GM23338 (cell line): ENCODE measurements around the gene TAAR5. TPM values are rescaled to one million over a fixed set of nuclear protein-coding genes. Genes with fewer than 3 reads are reported as not detected.
"Not testable (repeated sequence)": the region's sequence is repeated elsewhere in the genome, so short reads cannot be mapped to it uniquely, and the experiment has no call there.

Experiments used
- ATAC-seq: fragments of 200-7000 bp; cut with Tn5 transposase; 3 replicates; pipeline ENCODE4 v1.9.1; 2020
- DNase-seq: peaks from one replicate; pipeline ENCODE4 v3.0.0-alpha.2; 2015; ENCODE audit warnings: low spot score
- H2AFZ ChIP-seq: fragments of 200-600 bp; sonication (generic); 2 replicates; pipeline ENCODE4 v1.8.0; 2016; ENCODE audit warnings: antibody characterized with exemption, mild to moderate bottlenecking, moderate library complexity
- H3F3A ChIP-seq: fragments of 200-600 bp; sonication (generic); replicated peaks from 2 replicates; pipeline ENCODE4 v1.8.0; 2017; ENCODE audit warnings: antibody characterized with exemption, mixed run types, low read depth
- H3K27ac ChIP-seq: fragments of 200-600 bp; sonication (generic); 2 replicates; pipeline ENCODE4 v1.6.1; 2016; ENCODE audit warnings: low read depth
- H3K27me3 ChIP-seq: fragments of 200-600 bp; sonication (generic); 2 replicates; pipeline ENCODE4 v1.8.0; 2016; ENCODE audit warnings: mild to moderate bottlenecking, mixed run types, moderate library complexity; ENCODE audit not compliant: insufficient read depth
- H3K36me3 ChIP-seq: fragments of 200-600 bp; sonication (generic); 2 replicates; pipeline ENCODE4 v1.8.0; 2016; ENCODE audit warnings: mild to moderate bottlenecking; ENCODE audit not compliant: insufficient read depth
- H3K4me1 ChIP-seq: fragments of 200-600 bp; sonication (generic); 2 replicates; pipeline ENCODE4 v1.8.0; 2016; ENCODE audit warnings: mild to moderate bottlenecking, moderate library complexity; ENCODE audit not compliant: insufficient read depth
- H3K4me2 ChIP-seq: fragments of 200-600 bp; sonication (generic); 2 replicates; pipeline ENCODE4 v1.7.1; 2017; ENCODE audit warnings: mixed run types
- H3K4me3 ChIP-seq: fragments of 200-600 bp; sonication (generic); 2 replicates; pipeline ENCODE4 v1.6.1; 2016; ENCODE audit warnings: mixed run types
- H3K79me2 ChIP-seq: fragments of 200-600 bp; sonication (generic); replicated peaks from 2 replicates; pipeline ENCODE4 v1.8.0; 2017; ENCODE audit warnings: mild to moderate bottlenecking; ENCODE audit not compliant: insufficient read depth
- H3K9me2 ChIP-seq: fragments of 200-600 bp; sonication (generic); 2 replicates; pipeline ENCODE4 v1.8.0; 2017; ENCODE audit not compliant: insufficient read depth
- H4K20me1 ChIP-seq: fragments of 200-600 bp; sonication (generic); replicated peaks from 2 replicates; pipeline ENCODE4 v1.8.0; 2017; ENCODE audit warnings: mild to moderate bottlenecking; ENCODE audit not compliant: insufficient read depth
- H3K27ac Mint-ChIP-seq: 2 replicates; pipeline ENCODE4 v1.8.0; 2020; ENCODE audit warnings: inconsistent platforms, mild to moderate bottlenecking, moderate library complexity, mixed read lengths
- H3K27me3 Mint-ChIP-seq: 3 replicates; pipeline ENCODE4 v1.8.0; 2022; ENCODE audit warnings: low read depth, mild to moderate bottlenecking, moderate library complexity, mixed read lengths, inconsistent platforms; ENCODE audit not compliant: insufficient read depth, poor library complexity
- H3K36me3 Mint-ChIP-seq: 3 replicates; pipeline ENCODE4 v1.8.0; 2021; ENCODE audit warnings: low read depth, mild to moderate bottlenecking, inconsistent platforms, moderate library complexity, mixed read lengths
- H3K4me1 Mint-ChIP-seq: 3 replicates; pipeline ENCODE4 v1.8.0; 2020; ENCODE audit warnings: mild to moderate bottlenecking, inconsistent platforms, mixed read lengths
- H3K4me3 Mint-ChIP-seq: 3 replicates; pipeline ENCODE4 v1.8.0; 2021; ENCODE audit warnings: moderate library complexity, mild to moderate bottlenecking, inconsistent platforms, mixed read lengths
- H3K9me3 Mint-ChIP-seq: 3 replicates; pipeline ENCODE4 v1.8.0; 2020; ENCODE audit warnings: moderate library complexity, mild to moderate bottlenecking, inconsistent platforms, mixed read lengths
- EZH2 ChIP-seq: fragments of 200-600 bp; sonication (generic); IDR thresholded peaks from one replicate; pipeline ENCODE4 v1.8.0; 2017; ENCODE audit warnings: antibody characterized with exemption, mild to moderate bottlenecking, low read depth; ENCODE audit not compliant: unreplicated experiment
- EZH2phosphoT487 ChIP-seq: fragments of 200-600 bp; sonication (generic); IDR thresholded peaks from one replicate; pipeline ENCODE4 v1.8.1; 2018; ENCODE audit warnings: antibody characterized with exemption; ENCODE audit not compliant: unreplicated experiment
- NANOG ChIP-seq: IDR thresholded peaks from 2 replicates; pipeline ENCODE4 v1.6.1; 2016; ENCODE audit warnings: antibody characterized with exemption, borderline replicate concordance
- POLR2AphosphoS5 ChIP-seq: IDR thresholded peaks from 2 replicates; pipeline ENCODE4 v1.6.1; 2016; ENCODE audit warnings: antibody characterized with exemption, low read depth
- polyA plus RNA-seq: library from polyadenylated mRNA; unstranded; fragments of >200 nt; fragmentation: Nextera tagmentation; extraction: Ambion mirVana; gene quantifications from 2 replicates; pipeline ENCODE4 v1.2.1, GENCODE V29; 2016
- total RNA-seq: library from RNA; depleted of rRNA; stranded (reverse); fragments of >200 nt; shearing (Covaris generic); gene quantifications from 2 replicates; pipeline ENCODE4 v1.2.3, GENCODE V29; 2014
- TF ChIP-seq, protein P1 (sequence below): IDR thresholded peaks from 2 replicates; pipeline ENCODE4 v1.6.1; 2016; ENCODE audit warnings: antibody characterized with exemption
- TF ChIP-seq, protein P2 (sequence below), 2 experiments: fragments of 200-600 bp in 1 of 2; sonication (generic) in 1 of 2; conservative IDR thresholded peaks; 2 replicates each; pipeline versions ENCODE4 v1.5.1 to v1.6.1; 2016 to 2017; ENCODE audit warnings: antibody characterized with exemption in 2 of 2, low read depth in 2 of 2, mild to moderate bottlenecking in 2 of 2, moderate library complexity in 1 of 2

Gene TAAR5
- total and polyA plus RNA-seq, 2 experiments from 2014 or later, result not detected

DNA sequence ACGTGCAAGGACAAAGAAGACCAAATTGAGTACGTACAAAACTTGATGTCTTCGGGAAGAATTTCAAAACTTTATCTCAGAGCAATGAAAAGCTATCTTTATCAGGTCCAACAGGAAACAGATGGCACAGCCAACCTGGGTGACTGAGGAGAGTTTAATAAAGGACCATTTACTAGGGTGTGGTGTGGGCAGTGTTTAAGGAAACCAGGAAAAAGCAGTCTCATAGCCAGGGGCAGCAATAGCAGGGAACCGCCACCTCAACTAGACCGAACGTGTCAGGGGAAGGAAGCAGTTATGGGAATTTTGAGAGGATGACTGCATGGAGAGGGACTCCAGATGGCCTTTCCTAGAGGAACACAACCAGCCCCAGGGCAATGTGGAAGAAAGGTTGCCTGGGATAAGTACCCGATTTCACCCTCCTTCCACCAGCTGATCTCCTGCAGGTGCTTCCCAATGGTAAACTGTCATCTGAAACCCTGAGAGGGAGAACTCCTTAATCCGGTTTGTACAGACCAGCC, 15.2 kb upstream of the TAAR5 start (continued):
- TF ChIP-seq, protein P1, sequence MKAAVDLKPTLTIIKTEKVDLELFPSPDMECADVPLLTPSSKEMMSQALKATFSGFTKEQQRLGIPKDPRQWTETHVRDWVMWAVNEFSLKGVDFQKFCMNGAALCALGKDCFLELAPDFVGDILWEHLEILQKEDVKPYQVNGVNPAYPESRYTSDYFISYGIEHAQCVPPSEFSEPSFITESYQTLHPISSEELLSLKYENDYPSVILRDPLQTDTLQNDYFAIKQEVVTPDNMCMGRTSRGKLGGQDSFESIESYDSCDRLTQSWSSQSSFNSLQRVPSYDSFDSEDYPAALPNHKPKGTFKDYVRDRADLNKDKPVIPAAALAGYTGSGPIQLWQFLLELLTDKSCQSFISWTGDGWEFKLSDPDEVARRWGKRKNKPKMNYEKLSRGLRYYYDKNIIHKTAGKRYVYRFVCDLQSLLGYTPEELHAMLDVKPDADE, result no peak
- no peak for TF ChIP-seq NANOG
- TF ChIP-seq, protein P2, sequence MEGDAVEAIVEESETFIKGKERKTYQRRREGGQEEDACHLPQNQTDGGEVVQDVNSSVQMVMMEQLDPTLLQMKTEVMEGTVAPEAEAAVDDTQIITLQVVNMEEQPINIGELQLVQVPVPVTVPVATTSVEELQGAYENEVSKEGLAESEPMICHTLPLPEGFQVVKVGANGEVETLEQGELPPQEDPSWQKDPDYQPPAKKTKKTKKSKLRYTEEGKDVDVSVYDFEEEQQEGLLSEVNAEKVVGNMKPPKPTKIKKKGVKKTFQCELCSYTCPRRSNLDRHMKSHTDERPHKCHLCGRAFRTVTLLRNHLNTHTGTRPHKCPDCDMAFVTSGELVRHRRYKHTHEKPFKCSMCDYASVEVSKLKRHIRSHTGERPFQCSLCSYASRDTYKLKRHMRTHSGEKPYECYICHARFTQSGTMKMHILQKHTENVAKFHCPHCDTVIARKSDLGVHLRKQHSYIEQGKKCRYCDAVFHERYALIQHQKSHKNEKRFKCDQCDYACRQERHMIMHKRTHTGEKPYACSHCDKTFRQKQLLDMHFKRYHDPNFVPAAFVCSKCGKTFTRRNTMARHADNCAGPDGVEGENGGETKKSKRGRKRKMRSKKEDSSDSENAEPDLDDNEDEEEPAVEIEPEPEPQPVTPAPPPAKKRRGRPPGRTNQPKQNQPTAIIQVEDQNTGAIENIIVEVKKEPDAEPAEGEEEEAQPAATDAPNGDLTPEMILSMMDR (conservative IDR thresholded peaks at IDR 0.05; ENCODE audit: low read depth in 2 of 2), result no peak
- TF ChIP-seq POLR2AphosphoS5, result no peak
- no peak for TF ChIP-seq EZH2

DNA sequence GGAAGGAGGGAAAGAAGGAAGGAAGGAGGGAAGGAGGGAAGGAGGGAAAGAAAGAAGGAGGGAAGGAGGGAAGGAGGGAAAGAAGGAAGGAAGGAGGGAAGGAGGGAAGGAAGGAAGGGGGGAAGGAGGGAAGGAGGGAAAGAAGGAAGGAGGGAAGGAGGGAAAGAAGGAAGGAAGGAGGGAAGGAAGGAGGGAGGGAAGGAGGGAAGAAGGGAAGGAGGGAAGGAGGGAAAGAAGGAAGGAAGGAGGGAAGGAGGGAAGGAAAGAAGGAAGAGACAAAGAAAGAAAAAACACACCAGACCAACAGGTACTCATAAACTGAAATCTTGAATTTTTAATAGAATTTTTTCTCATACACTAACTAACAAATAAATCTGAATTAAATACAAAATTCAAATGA, 11.4 kb upstream of the TAAR5 start:
- not testable (repeated sequence) for H3K4me3 ChIP-seq, H3K4me3 Mint-ChIP-seq

DNA sequence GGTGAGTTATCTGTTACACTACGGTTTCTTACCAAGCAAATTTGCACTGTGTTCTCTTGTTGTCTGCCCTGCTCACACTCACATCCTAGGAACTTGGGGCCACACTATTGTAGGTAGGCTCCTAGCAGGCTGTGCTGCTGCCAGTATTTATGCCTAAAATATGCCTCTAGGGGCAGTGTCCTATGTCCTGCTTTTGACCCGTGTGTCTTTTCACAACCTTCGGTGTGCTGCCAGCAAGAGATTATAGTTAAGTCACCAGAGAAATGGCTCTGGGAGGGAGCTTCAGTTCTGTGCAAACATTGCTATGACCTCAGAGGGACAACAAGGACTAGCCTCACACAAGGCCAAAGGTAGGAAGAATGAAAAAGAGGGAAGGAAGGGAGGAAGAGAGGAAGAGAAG, 8.9 kb upstream of the TAAR5 start:
- peak overlapping the region; percentile 88 for H2AFZ ChIP-seq
- DNase-seq, result peak; percentile 69

More for the DNA sequence above, 11.4 kb upstream of the TAAR5 start:
- not testable (repeated sequence) for H3K4me2 ChIP-seq, H3K4me1 ChIP-seq, H3K27ac Mint-ChIP-seq, H3K36me3 Mint-ChIP-seq, H3K9me3 Mint-ChIP-seq, ATAC-seq, H3F3A ChIP-seq, H3K9me2 ChIP-seq, H4K20me1 ChIP-seq, H2AFZ ChIP-seq, H3K36me3 ChIP-seq, H3K4me1 Mint-ChIP-seq, H3K27me3 Mint-ChIP-seq, H3K27me3 ChIP-seq, DNase-seq, H3K27ac ChIP-seq, H3K79me2 ChIP-seq

More for the DNA sequence above, 8.9 kb upstream of the TAAR5 start:
- no peak overlapping the region for H3K27ac ChIP-seq
- H3K4me3 ChIP-seq, result no peak overlapping the region
- no peaks in the 10 kb centered on the region for H3K4me1 ChIP-seq
- no peaks in the 10 kb centered on the region for H3K9me2 ChIP-seq
- no peaks in the 10 kb centered on the region for H3K27me3 ChIP-seq
- H3K4me3 Mint-ChIP-seq, result no peak overlapping the region
- no peaks in the 10 kb centered on the region for H3K27me3 Mint-ChIP-seq
- no peaks in the 10 kb centered on the region for H3K36me3 Mint-ChIP-seq
- ATAC-seq, result peak; percentile 100
- H3K9me3 Mint-ChIP-seq, result no peaks in the 10 kb centered on the region; the same call in 2 of the 3 replicates
- peaks cover 2% of the 10 kb centered on the region; the same call in 1 of the 3 replicates for H3K4me1 Mint-ChIP-seq
- TF ChIP-seq, protein P2 (conservative IDR thresholded peaks at IDR 0.05; ENCODE audit: low read depth in 2 of 2), result peak; percentile 63 to 74
- TF ChIP-seq NANOG, result no peak
- TF ChIP-seq EZH2phosphoT487, result no peak
- H3K4me2 ChIP-seq, result no peak overlapping the region
- no peaks in the 10 kb centered on the region for H3F3A ChIP-seq
- H3K36me3 ChIP-seq, result no peaks in the 10 kb centered on the region
- H3K79me2 ChIP-seq, result no peaks in the 10 kb centered on the region
- H3K27ac Mint-ChIP-seq, result no peak overlapping the region
- H4K20me1 ChIP-seq, result no peaks in the 10 kb centered on the region
